Spleen (tissue), 11 donors: ENCODE data around the gene KRT6B. TPM values are rescaled to one million over a fixed set of nuclear protein-coding genes. Genes with fewer than 3 reads are reported as not detected.
"Not testable (repeated sequence)": the region's sequence is repeated elsewhere in the genome, so short reads cannot be mapped to it uniquely, and the experiment has no call there.

Experiments
- DNase-seq: peaks from one replicate; pipeline ENCODE4 v3.0.0-alpha.2; 2020
- H3K27ac ChIP-seq, 8 donors: fragments of 200-600 bp; sonication (generic) in 7 of 8; 1 replicate in 4 of 8; 2 replicates in 4 of 8; pipeline versions ENCODE4 v1.5.0 to v1.8.0; 2016 to 2021; ENCODE audit warnings: inconsistent platforms in 4 of 8, mild to moderate bottlenecking in 4 of 8, moderate library complexity in 1 of 8
- H3K27me3 ChIP-seq, 7 donors: fragments of 200-600 bp; sonication (generic) in 6 of 7; replicated peaks in 1 of 7; 1 replicate in 4 of 7; 2 replicates in 3 of 7; pipeline versions ENCODE4 v1.5.0 to v1.8.0; 2016 to 2021; ENCODE audit warnings: inconsistent platforms in 3 of 7, mild to moderate bottlenecking in 1 of 7
- H3K36me3 ChIP-seq, 6 donors: fragments of 200-600 bp; sonication (generic) in 5 of 6; 1 replicate in 4 of 6; 2 replicates in 2 of 6; pipeline versions ENCODE4 v1.5.0 to v1.8.0; 2016 to 2021; ENCODE audit warnings: inconsistent platforms in 2 of 6
- H3K4me1 ChIP-seq, 6 donors: fragments of 200-600 bp; sonication (generic) in 5 of 6; 1 replicate in 3 of 6; 2 replicates in 3 of 6; pipeline versions ENCODE4 v1.5.0 to v1.8.0; 2016 to 2021; ENCODE audit warnings: inconsistent platforms in 3 of 6
- H3K4me3 ChIP-seq, 8 donors: fragments of 200-600 bp; sonication (generic) in 7 of 8; 1 replicate in 4 of 8; 2 replicates in 4 of 8; pipeline versions ENCODE4 v1.5.0 to v1.8.0; 2016 to 2021; ENCODE audit warnings: inconsistent platforms in 4 of 8, mild to moderate bottlenecking in 4 of 8, moderate library complexity in 2 of 8
- H3K9me3 ChIP-seq, 8 donors: fragments of 200-600 bp; sonication (generic) in 7 of 8; 1 replicate in 4 of 8; 2 replicates in 4 of 8; pipeline versions ENCODE4 v1.5.0 to v1.8.0; 2016 to 2021; ENCODE audit warnings: inconsistent platforms in 4 of 8
- CTCF ChIP-seq, 11 experiments: fragments of 200-600 bp in 7 of 11; fragments of 450-650 bp in 4 of 11; sonication (generic) in 4 of 11; IDR thresholded peaks in 8 of 11; conservative IDR thresholded peaks in 3 of 11; 1 replicate in 7 of 11; 2 replicates in 4 of 11; pipeline versions ENCODE4 v1.4.0 to v1.8.0; 2016 to 2021; ENCODE audit warnings: antibody characterized with exemption in 11 of 11, inconsistent platforms in 4 of 11, mild to moderate bottlenecking in 1 of 11
- POLR2A ChIP-seq, 3 donors: fragments of 450-650 bp; IDR thresholded peaks; one replicate each; pipeline ENCODE4 v1.5.1; 2017; ENCODE audit warnings: antibody characterized with exemption in 3 of 3, mild to moderate bottlenecking in 1 of 3
- POLR2AphosphoS5 ChIP-seq, 3 donors: sonication (generic); formaldehyde crosslinking; IDR thresholded peaks; one replicate each; pipeline ENCODE4 v1.5.1; 2017; ENCODE audit warnings: antibody characterized with exemption in 3 of 3
- WGBS, 5 donors: extraction: QIAGEN DNeasy Blood & Tissue Kit in 3 of 5; methylation state at CpG; one replicate each; pipeline versions ENCODE4 v1.1.5 to v1.1.7; 2013 to 2018; 5-methylcytosine and 5-hydroxymethylcytosine counted together
- intact Hi-C: fragments of 100-400 bp; cut with DNase I; formaldehyde crosslinking; loops from one replicate; pipeline ENCODE4 v1.15.0; 2023; ENCODE audit warnings: low total_unique reads
- polyA plus RNA-seq, 3 donors: library from polyadenylated mRNA; stranded (reverse); fragments of 200-250 nt; gene quantifications; one replicate each; pipeline ENCODE4 v1.2.1, GENCODE V29; 2013
- total RNA-seq, 7 donors: library from RNA; depleted of rRNA in 3 of 7; stranded (reverse); fragments of >200 nt in 3 of 7; fragmentation: NEBNext Ultra II Directional in 4 of 7; extraction: Animal tissue kit (Norgen Biotek cat#: 25700) in 4 of 7; gene quantifications; one replicate each; pipeline versions ENCODE4 v1.1.0 to v1.2.1, GENCODE V29; 2016 to 2021
- donor health status: healthy with polysubstance abuse.
- donor health status: DM: no; HTN: no; CAD: no; lungs with moderate emphysema.
- donor health status: DM: no; HTN: no; CAD: no.
- donor health status: Bipolar disorder and iron deficiency.
- donor health status: healthy.
- donor health status: DM: no; HTN: no; CAD: no.
- donor health status: DM: yes; HTN: yes; CAD: no.

Gene KRT6B
- total and polyA plus RNA-seq, 10 donors, result 0.03 to 0.10 (median 0.04) TPM; not detected in 7

DNA sequence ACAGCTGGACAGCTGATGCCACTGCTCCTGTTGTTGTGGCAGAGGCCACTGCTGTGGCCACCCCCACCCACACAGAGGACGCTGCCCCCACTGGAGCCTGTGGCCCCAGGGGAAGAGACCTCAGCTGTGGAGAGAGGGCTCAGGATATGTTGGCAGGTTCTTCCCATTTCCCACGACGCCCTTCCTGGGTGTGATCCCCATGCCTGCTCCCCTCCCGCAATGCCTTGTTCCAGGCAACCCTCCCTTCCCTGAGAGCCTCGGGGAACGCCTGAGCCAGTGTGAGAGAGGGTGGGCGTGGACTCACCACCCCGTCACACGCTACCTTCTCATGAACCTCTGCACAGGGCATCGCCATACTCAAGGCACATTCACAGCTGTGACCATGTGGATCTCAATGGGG, 40.1 kb downstream of the KRT6B start:
- intact Hi-C loops, result no loop called here
- Histone ChIP-seq H3K4me3 (no peak overlapping the region), H3K9me3 (no peaks in the 10 kb centered on the region), H3K4me1 (peaks cover 0 to 11% (median 4%) of the 10 kb centered on the region in 6 donors), H3K27ac (peak overlapping the region in 5 of 8 donors; percentile 10 to 52 (median 45)), H3K36me3 (no peaks in the 10 kb centered on the region), H3K27me3 (peaks cover 0 to 25% (median 0%) of the 10 kb centered on the region in 7 donors)
- DNase-seq, result peak; percentile 31
- WGBS, 5 donors, result 79 to 84% (median 82%) methylated on average over 10 of the region's 10 CpGs
- TF ChIP-seq POLR2AphosphoS5 (IDR thresholded peaks at IDR 0.05) (no peak), POLR2A (IDR thresholded peaks at IDR 0.05) (no peak), CTCF (IDR thresholded peaks at IDR 0.05 in 8 of 11, conservative IDR thresholded peaks at IDR 0.05 in 3 of 11) (no peak)

DNA sequence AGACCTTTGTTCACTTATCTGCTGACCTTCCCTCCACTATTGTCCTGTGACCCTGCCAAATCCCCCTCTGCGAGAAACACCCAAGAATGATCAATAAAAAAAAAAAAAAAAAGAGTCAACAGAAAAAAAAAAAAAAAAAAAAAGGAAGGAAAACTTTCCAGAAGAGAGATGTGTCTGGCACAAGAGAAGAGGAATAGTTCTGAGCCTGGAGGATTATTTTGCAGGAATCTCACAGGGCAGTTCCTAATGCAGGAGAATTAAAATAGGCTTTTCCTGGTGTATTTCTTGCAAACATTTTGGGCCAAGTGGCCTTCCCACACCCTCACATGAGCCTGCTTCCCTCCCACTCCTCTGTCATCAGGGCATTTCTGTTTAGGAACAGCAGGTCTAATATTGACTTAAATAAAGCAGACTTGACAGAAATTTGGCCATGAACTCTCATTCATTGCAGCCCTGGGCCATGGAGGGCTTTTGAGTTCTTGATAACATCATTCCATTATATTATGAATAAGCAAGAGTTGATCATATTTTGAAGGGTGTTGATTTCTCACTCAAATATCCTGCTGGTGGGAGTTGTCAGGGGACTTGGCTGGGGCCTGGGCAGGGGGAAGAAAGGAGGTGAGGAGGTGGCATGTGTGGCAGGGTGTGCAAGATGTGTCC, 41.2 kb downstream of the KRT6B start:
- Histone ChIP-seq H3K27me3 (peaks cover 0 to 26% (median 0%) of the 10 kb centered on the region in 7 donors), H3K27ac (peak overlapping the region in 5 of 8 donors; percentile 10 to 52 (median 45))
- H3K36me3 ChIP-seq, H3K4me3 ChIP-seq, intact Hi-C loops, DNase-seq, H3K9me3 ChIP-seq, H3K4me1 ChIP-seq: not testable (repeated sequence)
- 50% methylated on average over 1 of the region's 1 CpG; no CpG with 5 or more reads in 4 of the 5 donors for WGBS, 5 donors

GRCh38 chr12:52407918-52408317, 44.0 kb downstream of the KRT6B start:
- peaks cover 0 to 7% (median 0%) of the 10 kb centered on the region in 6 donors for H3K4me1 ChIP-seq
- H3K27me3 ChIP-seq, result peaks cover 0 to 12% (median 0%) of the 10 kb centered on the region in 7 donors
- no peak overlapping the region for H3K4me3 ChIP-seq
- DNase-seq, result no peak
- TF ChIP-seq POLR2AphosphoS5 (IDR thresholded peaks at IDR 0.05) (no peak), POLR2A (IDR thresholded peaks at IDR 0.05) (no peak), CTCF (IDR thresholded peaks at IDR 0.05 in 8 of 11, conservative IDR thresholded peaks at IDR 0.05 in 3 of 11) (no peak)
- intact Hi-C loops, result no loop called here
- H3K36me3 ChIP-seq, result no peaks in the 10 kb centered on the region
- no peak overlapping the region for H3K27ac ChIP-seq
- 72 to 88% (median 75%) methylated on average over 3 to 5 of the region's 5 CpGs for WGBS, 5 donors
- H3K9me3 ChIP-seq, result no peaks in the 10 kb centered on the region

- TF ChIP-seq CTCF (IDR thresholded peaks at IDR 0.05 in 8 of 11, conservative IDR thresholded peaks at IDR 0.05 in 3 of 11) (no peak), POLR2A (IDR thresholded peaks at IDR 0.05) (no peak), POLR2AphosphoS5 (IDR thresholded peaks at IDR 0.05) (no peak)
- peaks cover 0 to under 1% (median 0%) of the 10 kb centered on the region in 6 donors for H3K4me1 ChIP-seq
- DNase-seq, result peak; percentile 72
- peaks cover 0 to 12% (median 0%) of the 10 kb centered on the region in 7 donors for H3K27me3 ChIP-seq
- H3K27ac ChIP-seq, result no peak within 1 kb of the TSS
- no peak within 1 kb of the TSS for H3K4me3 ChIP-seq
- intact Hi-C loops, result no loop called here
- no peaks in the 10 kb centered on the region for H3K9me3 ChIP-seq
- H3K36me3 ChIP-seq, result no peaks in the 10 kb centered on the region
- 77 to 94% (median 89%) methylated on average over 10 to 14 of the region's 14 CpGs for WGBS, 5 donors
Measured at GRCh38 chr12:52405922-52406385, 46.0 kb downstream of the KRT6B start, which contains the start of gene KRT82. Gene KRT82 (minus strand): TSS chr12:52406335. CDS start chr12:52406277, 58 bp downstream.
